WTC11 (cell line): ENCODE data around the gene BCOR. TPM values are rescaled to one million over a fixed set of nuclear protein-coding genes. Genes with fewer than 3 reads are reported as not detected.

Experiments
- ATAC-seq: fragments of 200-7000 bp; cut with Tn5 transposase; 2 replicates; pipeline ENCODE4 v1.10.0; 2021; ENCODE audit warnings: mild to moderate bottlenecking, moderate library complexity
- Bru-seq: library from RNA; stranded (reverse); fragments of 400-500 nt; gene quantifications from one replicate; lab custom pipeline; 2021; lab: Mats Ljungman, UMichigan
- CTCF ChIA-PET: fragments of 300-600 bp; sonication (Branson Sonifier 250); formaldehyde crosslinking; loops from one replicate; lab custom pipeline; 2021; ENCODE audit warnings: antibody characterized with exemption; lab: Charles Lee
- POLR2A ChIA-PET: fragments of 350-600 bp; sonication (Branson Sonifier 250); formaldehyde crosslinking; loops from one replicate; lab custom pipeline; 2021; ENCODE audit warnings: antibody characterized with exemption; lab: Charles Lee
- DNase-seq: peaks from one replicate; pipeline ENCODE4 v3.0.0; 2021; ENCODE audit warnings: low spot score
- H3K27ac Mint-ChIP-seq: 2 replicates; pipeline ENCODE4 v1.8.0; 2021; ENCODE audit warnings: mixed read lengths
- H3K27me3 Mint-ChIP-seq: 2 replicates; pipeline ENCODE4 v1.8.0; 2021; ENCODE audit warnings: low read depth, mild to moderate bottlenecking, moderate library complexity, mixed read lengths
- H3K36me3 Mint-ChIP-seq: 2 replicates; pipeline ENCODE4 v1.8.0; 2021; ENCODE audit warnings: mixed read lengths
- H3K4me1 Mint-ChIP-seq: 2 replicates; pipeline ENCODE4 v1.8.0; 2022; ENCODE audit warnings: mixed read lengths
- H3K4me3 Mint-ChIP-seq: 2 replicates; pipeline ENCODE4 v1.8.0; 2021; ENCODE audit warnings: mild to moderate bottlenecking, moderate library complexity, mixed read lengths
- H3K9me3 Mint-ChIP-seq: 2 replicates; pipeline ENCODE4 v1.8.0; 2021; ENCODE audit warnings: mixed read lengths
- CREB1 ChIP-seq: sonication (generic); formaldehyde crosslinking; IDR thresholded peaks from 2 replicates; pipeline ENCODE4 v1.8.0; 2023; ENCODE audit warnings: mild to moderate bottlenecking, missing genetic modification reagents
- CREM ChIP-seq: sonication (generic); formaldehyde crosslinking; IDR thresholded peaks from 2 replicates; pipeline ENCODE4 v1.8.1; 2022; ENCODE audit warnings: mild to moderate bottlenecking, missing genetic modification reagents, moderate library complexity
- GTF2I ChIP-seq: fragments of 250-450 bp; sonication (Bioruptor Pico); conservative IDR thresholded peaks from 2 replicates; pipeline ENCODE4 v1.4.0; 2021; ENCODE audit warnings: mild to moderate bottlenecking
- JUN ChIP-seq: sonication (generic); formaldehyde crosslinking; IDR thresholded peaks from 2 replicates; pipeline ENCODE4 v1.8.0; 2023; ENCODE audit warnings: mild to moderate bottlenecking, missing genetic modification reagents
- KAT7 ChIP-seq: sonication (generic); formaldehyde crosslinking; IDR thresholded peaks from 2 replicates; pipeline ENCODE4 v1.8.1; 2023; ENCODE audit warnings: missing genetic modification reagents, mild to moderate bottlenecking, borderline replicate concordance
- NFATC4 ChIP-seq: fragments of 250-450 bp; sonication (Bioruptor Pico); IDR thresholded peaks from 2 replicates; pipeline ENCODE4 v1.9.0; 2021; ENCODE audit warnings: mild to moderate bottlenecking
- RORB ChIP-seq: fragments of 250-450 bp; sonication (Bioruptor Pico); IDR thresholded peaks from 2 replicates; pipeline ENCODE4 v1.9.0; 2021; ENCODE audit warnings: mild to moderate bottlenecking
- SOX15 ChIP-seq: fragments of 250-450 bp; sonication (Bioruptor Pico); IDR thresholded peaks from 2 replicates; pipeline ENCODE4 v1.9.0; 2021; ENCODE audit warnings: mild to moderate bottlenecking
- ZNF396 ChIP-seq: fragments of 250-450 bp; sonication (Bioruptor Pico); IDR thresholded peaks from 2 replicates; pipeline ENCODE4 v1.8.0; 2021; ENCODE audit warnings: mild to moderate bottlenecking, moderate library complexity, borderline replicate concordance
- long read RNA-seq, 3 experiments: library from RNA in 1 of 3; library from capped mRNA in 1 of 3; library from polyadenylated mRNA in 1 of 3; unstranded in 2 of 3; stranded (forward) in 1 of 3; transcript quantifications; one replicate each; pipeline ENCODE4 v2.0.0, GENCODE V29; 2021
- total RNA-seq: library from RNA; stranded (reverse); gene quantifications from 3 replicates; pipeline ENCODE4 v1.2.3, GENCODE V29; 2021
- TF ChIP-seq, protein P1 (sequence below): sonication (generic); formaldehyde crosslinking; IDR thresholded peaks from 2 replicates; pipeline ENCODE4 v1.8.1; 2023; ENCODE audit warnings: mild to moderate bottlenecking, missing genetic modification reagents
- TF ChIP-seq, protein P2 (sequence below): sonication (generic); formaldehyde crosslinking; conservative IDR thresholded peaks from 2 replicates; pipeline ENCODE4 v1.8.1; 2022; ENCODE audit warnings: mild to moderate bottlenecking, missing genetic modification reagents
- TF ChIP-seq, protein P3 (sequence below): sonication (generic); formaldehyde crosslinking; IDR thresholded peaks from 2 replicates; pipeline ENCODE4 v1.8.0; 2022; ENCODE audit warnings: mild to moderate bottlenecking, missing genetic modification reagents

BCOR gene
- 41.1 to 44.5 TPM (median 43.1 TPM) in 3 replicates for total RNA-seq
- percentile 82 among the genes with signal in this experiment for Bru-seq, nascent RNA
- long read RNA-seq, experiment 1, full-length matches to known transcripts = 18 of 111 reads
- long read RNA-seq, experiment 1, partial matches to known transcripts = 48 of 111 reads
- long read RNA-seq, experiment 1, other reads (novel, unspliced or antisense) = 45 of 111 reads
- long read RNA-seq, experiment 2, full-length matches to known transcripts = 2 of 41 reads
- long read RNA-seq, experiment 2, partial matches to known transcripts = 19 of 41 reads
- long read RNA-seq, experiment 2, other reads (novel, unspliced or antisense) = 20 of 41 reads
- long read RNA-seq, experiment 3, partial matches to known transcripts = 0 of 1 reads
- long read RNA-seq, experiment 3, other reads (novel, unspliced or antisense) = 1 of 1 reads

DNA sequence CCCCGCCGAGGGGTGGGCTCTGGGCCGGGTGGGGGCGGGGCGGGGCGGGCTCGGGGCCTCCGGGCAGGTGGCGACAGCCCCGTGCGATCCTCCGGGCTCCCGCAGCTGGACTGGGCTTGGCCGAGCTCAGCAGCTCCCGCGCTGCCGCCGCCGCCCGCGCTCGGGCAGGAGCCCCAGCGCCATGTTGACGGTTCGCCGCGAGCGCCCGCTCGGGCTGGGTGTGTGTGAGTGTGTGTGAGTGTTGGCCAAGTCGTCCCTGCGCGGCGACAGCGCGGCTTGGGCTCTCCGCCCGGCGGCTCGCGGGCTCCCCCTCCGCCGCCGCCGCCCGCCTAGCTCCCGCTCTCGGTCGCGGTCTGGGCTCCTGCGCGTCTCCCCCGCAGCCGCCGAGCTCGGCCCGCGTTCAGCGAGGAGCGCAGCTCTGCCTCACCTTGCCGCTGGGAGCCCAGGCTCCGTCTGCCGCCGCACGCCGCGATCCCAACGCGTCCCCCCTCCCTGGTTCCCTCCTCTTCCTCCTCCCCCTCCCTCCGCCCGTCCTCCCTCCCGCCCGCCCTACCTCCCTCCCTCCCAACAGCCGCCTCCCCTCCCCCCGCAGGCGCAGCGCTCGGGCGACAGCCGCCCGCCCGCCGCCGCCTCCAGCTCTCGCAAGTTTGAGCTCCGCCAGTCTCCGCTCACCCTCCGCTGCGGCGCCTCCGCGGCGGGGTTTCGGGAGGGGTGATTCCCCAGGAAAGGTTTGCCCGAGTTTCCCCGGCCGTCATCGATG, at the start of gene BCOR:
Gene BCOR (minus strand): TSS at position 455 of the 760 bp plus-strand sequence. CDS start 20,029 bp downstream, outside the sequence.
- Mint-ChIP-seq H3K27ac (no peak within 1 kb of the TSS), H3K4me3 (peak within 1 kb of the TSS; percentile 90), H3K36me3 (peaks cover 5% of the 10 kb centered on the region; the same call in 1 of the 2 replicates), H3K27me3 (peaks cover 28% of the 10 kb centered on the region), H3K9me3 (no peaks in the 10 kb centered on the region), H3K4me1 (peaks cover 28% of the 10 kb centered on the region)
- TF ChIP-seq RORB (CRISPR knock-in tag) = no peak
- no peak for TF ChIP-seq ZNF396 (CRISPR knock-in tag)
- POLR2A ChIA-PET = interaction anchor here (0.6 to 1.8 kb wide), 9 partner anchors 11 to 1295 kb away, joined by 3 to 8 read pairs (median 4); no protein-coding TSS in a partner anchor
- CTCF ChIA-PET = interaction anchor here (0.6 to 2.2 kb wide), 6 partner anchors 34 to 1144 kb away, joined by 3 to 12 read pairs (median 4); no protein-coding TSS in a partner anchor
- peak; percentile 60 for DNase-seq
- peak; percentile 0; the same call in 1 of the 2 replicates for ATAC-seq

DNA sequence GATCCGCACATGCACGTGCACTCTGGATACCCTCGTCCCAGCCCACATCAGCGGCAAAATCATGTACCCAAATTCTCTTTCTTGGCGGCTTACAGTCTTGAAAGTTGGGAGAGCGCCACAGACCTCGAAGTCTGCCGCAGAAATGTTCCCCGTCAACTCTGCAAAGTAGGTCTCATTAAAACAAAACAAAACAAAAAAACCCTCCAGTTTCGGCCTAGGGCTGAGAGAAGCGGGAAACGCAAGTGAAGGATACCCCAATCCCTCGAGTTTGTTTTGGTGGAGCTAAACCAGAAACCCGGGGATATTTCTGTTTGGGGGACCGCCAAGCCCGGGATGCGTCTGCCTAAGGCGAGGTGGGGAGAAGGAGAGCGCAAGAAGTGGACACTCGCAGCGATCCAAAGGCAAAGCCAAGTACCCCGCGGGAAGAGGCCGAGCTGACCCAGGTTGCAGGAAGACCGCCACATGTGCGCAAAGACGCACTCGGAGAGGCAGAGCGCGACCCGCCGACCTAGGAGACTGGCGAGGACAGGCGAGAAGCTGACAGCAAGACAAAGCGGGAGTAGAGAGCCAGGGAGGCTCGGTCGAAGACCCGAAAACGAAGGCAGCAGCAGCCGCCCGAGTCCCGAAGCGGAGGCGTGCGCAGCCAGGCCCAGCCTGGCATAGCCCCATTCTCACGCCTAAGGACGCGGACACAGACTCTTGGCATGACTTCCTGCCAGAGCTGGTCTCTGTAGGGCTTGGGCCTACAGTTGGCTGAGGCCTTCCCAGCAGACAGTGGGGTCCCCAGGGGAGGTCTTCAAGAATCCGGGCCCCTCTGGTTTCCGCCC, 49.6 kb upstream of the BCOR start:
- H3K36me3 Mint-ChIP-seq = no peaks in the 10 kb centered on the region
- peaks cover 63% of the 10 kb centered on the region for H3K27me3 Mint-ChIP-seq
- DNase-seq (peak; percentile 29), ATAC-seq (no peak)
- TF ChIP-seq, protein P1, sequence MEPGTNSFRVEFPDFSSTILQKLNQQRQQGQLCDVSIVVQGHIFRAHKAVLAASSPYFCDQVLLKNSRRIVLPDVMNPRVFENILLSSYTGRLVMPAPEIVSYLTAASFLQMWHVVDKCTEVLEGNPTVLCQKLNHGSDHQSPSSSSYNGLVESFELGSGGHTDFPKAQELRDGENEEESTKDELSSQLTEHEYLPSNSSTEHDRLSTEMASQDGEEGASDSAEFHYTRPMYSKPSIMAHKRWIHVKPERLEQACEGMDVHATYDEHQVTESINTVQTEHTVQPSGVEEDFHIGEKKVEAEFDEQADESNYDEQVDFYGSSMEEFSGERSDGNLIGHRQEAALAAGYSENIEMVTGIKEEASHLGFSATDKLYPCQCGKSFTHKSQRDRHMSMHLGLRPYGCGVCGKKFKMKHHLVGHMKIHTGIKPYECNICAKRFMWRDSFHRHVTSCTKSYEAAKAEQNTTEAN = no peak
- TF ChIP-seq, protein P2, sequence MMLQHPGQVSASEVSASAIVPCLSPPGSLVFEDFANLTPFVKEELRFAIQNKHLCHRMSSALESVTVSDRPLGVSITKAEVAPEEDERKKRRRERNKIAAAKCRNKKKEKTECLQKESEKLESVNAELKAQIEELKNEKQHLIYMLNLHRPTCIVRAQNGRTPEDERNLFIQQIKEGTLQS (CRISPR knock-in tag) = no peak
- TF ChIP-seq NFATC4 (CRISPR knock-in tag) (no peak), SOX15 (CRISPR knock-in tag) (no peak), JUN (CRISPR knock-in tag) (no peak), GTF2I (CRISPR knock-in tag) (no peak), KAT7 (CRISPR knock-in tag) (no peak)
- TF ChIP-seq, protein P3, sequence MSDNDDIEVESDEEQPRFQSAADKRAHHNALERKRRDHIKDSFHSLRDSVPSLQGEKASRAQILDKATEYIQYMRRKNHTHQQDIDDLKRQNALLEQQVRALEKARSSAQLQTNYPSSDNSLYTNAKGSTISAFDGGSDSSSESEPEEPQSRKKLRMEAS = peak; percentile 50; the same call in 1 of the 2 replicates
- H3K27ac Mint-ChIP-seq = peak overlapping the region; percentile 45
- ChIA-PET POLR2A (interaction anchor here (0.7 to 1.4 kb wide), 5 partner anchors 9 to 51 kb away, joined by 3 to 4 read pairs (median 3); no protein-coding TSS in a partner anchor), CTCF (interaction anchor here (0.9 to 1.7 kb wide), 3 partner anchors 9 to 120 kb away, joined by 3 to 4 read pairs (median 3); no protein-coding TSS in a partner anchor)
- H3K4me1 Mint-ChIP-seq = peaks cover 58% of the 10 kb centered on the region
- peak overlapping the region; percentile 59 for H3K4me3 Mint-ChIP-seq
- H3K9me3 Mint-ChIP-seq = no peaks in the 10 kb centered on the region

DNA sequence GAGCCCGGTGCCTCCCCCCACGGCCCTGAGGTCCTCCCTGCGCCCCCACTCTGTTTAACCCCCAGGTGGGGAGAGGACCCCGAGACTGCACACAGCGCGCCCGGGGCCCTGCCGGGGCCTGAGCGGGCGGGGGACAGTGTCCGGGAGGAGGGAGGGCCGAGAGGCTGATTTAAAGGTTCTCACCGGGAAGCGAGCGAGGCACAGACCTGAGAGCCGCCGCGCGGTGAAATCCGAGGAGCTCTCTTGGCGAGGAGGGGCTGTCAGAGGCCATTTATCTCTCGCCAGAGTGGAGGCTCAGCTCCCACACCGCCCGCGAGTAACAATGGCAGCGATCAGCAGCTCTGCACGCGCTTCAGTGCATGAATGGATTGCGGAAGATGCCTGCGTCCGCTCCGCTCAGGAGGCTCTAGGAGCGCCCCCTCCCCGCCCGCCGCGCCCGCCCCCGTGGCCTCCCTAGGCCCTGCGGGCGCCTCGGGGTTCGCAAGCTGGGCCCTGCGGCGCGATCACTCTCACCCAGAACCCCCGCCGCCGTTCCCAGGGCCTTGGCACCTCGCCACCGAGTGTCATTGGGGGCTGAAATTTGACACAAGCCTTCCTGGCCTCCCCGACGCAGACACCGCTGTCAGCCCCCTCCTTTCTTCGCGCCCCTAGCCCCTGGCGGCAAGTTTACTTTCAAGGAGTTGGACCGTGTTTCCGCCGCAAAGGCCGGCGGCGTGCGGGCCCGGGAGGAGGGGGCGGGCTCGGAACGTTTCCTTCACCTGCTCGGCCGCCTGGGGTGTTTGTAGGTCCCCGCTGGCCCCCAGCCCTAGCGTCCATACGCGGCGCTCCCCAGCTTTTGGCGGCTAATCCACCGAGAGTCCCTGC, 48.7 kb upstream of the BCOR start:
- Mint-ChIP-seq H3K27me3 (peaks cover 58% of the 10 kb centered on the region), H3K4me1 (peaks cover 64% of the 10 kb centered on the region), H3K27ac (peak overlapping the region; percentile 45), H3K9me3 (no peaks in the 10 kb centered on the region), H3K4me3 (peak overlapping the region; percentile 57), H3K36me3 (no peaks in the 10 kb centered on the region)
- DNase-seq (peak; percentile 42), ATAC-seq (peak; percentile 6)
- TF ChIP-seq CREB1 (no peak), CREM (no peak)
- TF ChIP-seq, protein P3 = peak; percentile 67
- ChIA-PET CTCF (interaction anchor here (0.5 to 0.9 kb wide), 2 partner anchors 42 to 50 kb away, joined by 3 read pairs; no protein-coding TSS in a partner anchor), POLR2A (interaction anchor here (1.1 to 1.4 kb wide), 5 partner anchors 10 to 45 kb away, joined by 3 to 4 read pairs (median 4); no protein-coding TSS in a partner anchor)
